Measurements from ENCODE around the gene SLC4A3. TPM values are rescaled to one million over a fixed set of nuclear protein-coding genes. Genes with fewer than 3 reads are reported as not detected.

SLC4A3 gene
- total RNA-seq, 1 experiment from 2014 or later: 11.6 TPM

DNA sequence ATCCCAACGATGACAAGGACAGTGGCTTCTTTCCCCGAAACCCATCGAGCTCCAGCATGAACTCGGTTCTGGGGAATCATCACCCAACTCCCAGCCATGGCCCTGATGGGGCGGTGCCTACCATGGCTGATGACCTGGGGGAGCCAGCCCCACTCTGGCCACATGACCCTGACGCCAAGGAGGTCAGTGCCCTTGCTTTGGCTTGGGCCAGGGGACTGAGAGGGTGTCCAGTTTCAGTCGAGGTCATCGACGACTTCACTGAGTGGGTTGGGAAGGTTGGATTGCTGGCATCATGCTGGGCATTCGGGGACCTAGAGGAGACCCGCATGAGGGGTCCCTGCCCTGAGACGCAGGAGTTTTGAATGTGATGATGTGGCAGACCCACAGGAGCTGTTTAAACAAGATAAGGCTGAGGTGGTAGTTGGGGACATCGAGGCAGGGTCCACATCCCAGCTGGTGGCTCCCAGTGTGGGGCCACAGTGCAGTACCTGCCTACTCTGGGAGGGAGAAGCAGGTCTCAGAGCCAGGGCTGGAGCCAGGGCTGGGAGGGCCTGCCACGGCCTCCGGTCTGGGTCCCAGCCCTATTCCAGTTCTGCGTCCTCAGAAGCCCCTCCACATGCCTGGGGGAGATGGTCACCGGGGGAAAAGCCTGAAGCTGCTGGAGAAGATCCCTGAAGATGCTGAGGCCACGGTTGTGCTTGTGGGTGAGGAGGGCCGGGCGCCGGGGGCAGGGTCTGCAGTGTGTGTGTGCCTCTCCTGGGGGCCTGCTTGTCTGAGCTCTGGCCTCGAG is 6.0 kb downstream of the SLC4A3 start:
- H3K9me3 ChIP-seq (ENCODE audit: low read length): no peaks in the 10 kb centered on the region
- H3K4me3 ChIP-seq (ENCODE audit: low read length): no peak overlapping the region
- ChIA-PET CTCF (no interaction called here), POLR2A (ENCODE audit: unreplicated experiment) (no interaction called here)
- H3K9ac ChIP-seq (ENCODE audit: low read length): no peak overlapping the region
- no peaks in the 10 kb centered on the region; the same call in 1 of the 2 replicates for H3K4me1 ChIP-seq (ENCODE audit: insufficient read depth, low read length)
- H3K9me2 ChIP-seq (replicated peaks; ENCODE audit: low read length): no peaks in the 10 kb centered on the region
- no peak overlapping the region for H3K27ac ChIP-seq (ENCODE audit: low read length)
- TF ChIP-seq EZH2phosphoT487 (IDR thresholded peaks at IDR 0.05; ENCODE audit: borderline replicate concordance, low read length): no peak
- TF ChIP-seq CTCF (conservative IDR thresholded peaks at IDR 0.05; ENCODE audit: low read depth, low read length): no peak
- TF ChIP-seq EZH2 (IDR thresholded peaks at IDR 0.05; ENCODE audit: low read length, unreplicated experiment): no peak
- no TSS peak for BruUV-seq (replicated peaks)
- H3K27me3 ChIP-seq (ENCODE audit: low read length): no peaks in the 10 kb centered on the region
- H3K79me2 ChIP-seq (ENCODE audit: low read length): 0 out of 2 replicates have a peak, but pooled peaks cover under 1% of the 10 kb centered on the region
- H4K20me1 ChIP-seq (ENCODE audit: low read length): no peaks in the 10 kb centered on the region
- no peak overlapping the region for H2AFZ ChIP-seq (ENCODE audit: low read length)
- no peak overlapping the region for H3K4me2 ChIP-seq (ENCODE audit: low read length)
- ATAC-seq (no peak), DNase-seq (no peak)
- H3K36me3 ChIP-seq (ENCODE audit: low read depth, low read length): no peaks in the 10 kb centered on the region
- no peaks in the 10 kb centered on the region for H3F3A ChIP-seq (ENCODE audit: low read length, unreplicated experiment)
- intact Hi-C loops (cut with micrococcal nuclease): no loop called here

DNA sequence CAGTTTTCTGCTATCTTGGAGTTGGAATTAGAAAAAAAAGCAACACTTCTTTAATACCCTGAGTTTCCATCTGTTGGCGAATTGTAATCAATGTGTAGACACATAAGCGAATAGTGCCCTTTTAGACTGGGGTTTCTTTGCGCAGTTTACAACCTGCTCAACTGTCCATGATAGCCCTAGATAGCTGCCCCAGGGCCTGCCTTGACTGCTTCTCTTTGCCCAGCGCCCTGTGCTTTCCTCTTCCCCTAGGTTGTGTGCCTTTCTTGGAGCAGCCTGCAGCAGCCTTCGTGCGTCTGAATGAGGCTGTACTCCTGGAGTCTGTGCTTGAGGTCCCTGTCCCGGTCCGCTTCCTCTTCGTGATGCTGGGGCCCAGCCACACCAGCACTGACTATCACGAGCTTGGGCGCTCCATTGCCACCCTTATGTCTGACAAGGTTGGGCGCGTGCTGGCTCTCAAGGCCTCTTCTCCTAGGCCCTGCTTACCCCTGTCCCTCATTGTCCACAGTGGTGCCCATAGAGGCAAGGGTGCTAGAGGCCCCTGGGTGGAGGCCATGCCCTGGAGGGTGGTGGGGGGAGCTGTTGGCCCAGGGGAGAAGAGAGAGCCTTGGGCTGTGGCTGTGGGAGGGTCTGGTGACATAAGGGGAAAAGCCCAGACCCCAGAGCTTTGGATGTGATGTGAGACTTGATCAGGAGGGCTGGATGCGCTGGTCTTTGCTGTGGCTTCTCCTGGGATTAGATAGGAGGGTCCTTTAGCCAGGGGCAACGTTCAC is 6.9 kb downstream of the SLC4A3 start:
- no peak overlapping the region for H3K27ac ChIP-seq (ENCODE audit: low read length)
- H3K27me3 ChIP-seq (ENCODE audit: low read length): no peaks in the 10 kb centered on the region
- H3K4me1 ChIP-seq (ENCODE audit: insufficient read depth, low read length): no peaks in the 10 kb centered on the region
- DNase-seq: no peak
- H2AFZ ChIP-seq (ENCODE audit: low read length): no peak overlapping the region
- TF ChIP-seq EZH2phosphoT487 (IDR thresholded peaks at IDR 0.05; ENCODE audit: borderline replicate concordance, low read length) (no peak), CTCF (conservative IDR thresholded peaks at IDR 0.05; ENCODE audit: low read depth, low read length) (no peak)
- no peaks in the 10 kb centered on the region for H3K9me3 ChIP-seq (ENCODE audit: low read length)
- intact Hi-C loops (cut with micrococcal nuclease): no loop called here
- H3K4me3 ChIP-seq (ENCODE audit: low read length): no peak overlapping the region
- H3K9ac ChIP-seq (ENCODE audit: low read length): no peak overlapping the region
- BruUV-seq (replicated peaks): no TSS peak
- ATAC-seq: no peak
- H3K79me2 ChIP-seq (ENCODE audit: low read length): no peaks in the 10 kb centered on the region
- ChIA-PET POLR2A (ENCODE audit: unreplicated experiment) (no interaction called here), CTCF (interaction anchor here (0.6 kb wide), 1 partner anchor 75 kb away, joined by 3 read pairs; no protein-coding TSS in a partner anchor)
- no peaks in the 10 kb centered on the region for H3K36me3 ChIP-seq (ENCODE audit: low read depth, low read length)
- H4K20me1 ChIP-seq (ENCODE audit: low read length): no peaks in the 10 kb centered on the region
- H3F3A ChIP-seq (ENCODE audit: low read length, unreplicated experiment): no peaks in the 10 kb centered on the region
- H3K9me2 ChIP-seq (replicated peaks; ENCODE audit: low read length): no peaks in the 10 kb centered on the region
- no peak overlapping the region for H3K4me2 ChIP-seq (ENCODE audit: low read length)
